WERI-Rb-1 (cell line): ENCODE results near the gene DDX4.

Experiments used
- DNase-seq: peaks from one replicate; pipeline ENCODE4 v3.0.0-alpha.2; 2020
- H3K27ac ChIP-seq: fragments of 250-450 bp; sonication (Bioruptor Pico); 2 replicates; pipeline ENCODE4 v1.5.1; 2020; ENCODE audit warnings: mild to moderate bottlenecking, moderate library complexity
- H3K27me3 ChIP-seq: fragments of 250-450 bp; sonication (Bioruptor Pico); 2 replicates; pipeline ENCODE4 v1.5.1; 2021; ENCODE audit warnings: mild to moderate bottlenecking, low read depth, moderate library complexity; ENCODE audit not compliant: insufficient read depth, severe bottlenecking
- H3K36me3 ChIP-seq: fragments of 250-450 bp; sonication (Bioruptor Pico); 2 replicates; pipeline ENCODE4 v1.5.1; 2020; ENCODE audit warnings: mild to moderate bottlenecking, moderate library complexity
- H3K4me3 ChIP-seq: 2 replicates; pipeline ENCODE4 v1.5.1; 2011; ENCODE audit warnings: low read depth, mild to moderate bottlenecking, control low read depth, low read length
- H3K9me3 ChIP-seq: fragments of 250-450 bp; sonication (Bioruptor Pico); 2 replicates; pipeline ENCODE4 v1.5.1; 2021; ENCODE audit warnings: mild to moderate bottlenecking, moderate library complexity; ENCODE audit not compliant: severe bottlenecking
- TF ChIP-seq, protein P1 (sequence below): IDR thresholded peaks from 2 replicates; pipeline ENCODE4 v1.5.1; 2011; ENCODE audit warnings: low read depth, mild to moderate bottlenecking, control low read depth, inconsistent platforms, low read length

The DDX4 gene

GRCh38 chr5:55817030-55817429, 79.2 kb downstream of the DDX4 start:
- Histone ChIP-seq H3K27ac (no peak overlapping the region), H3K36me3 (no peaks in the 10 kb centered on the region), H3K27me3 (no peaks in the 10 kb centered on the region), H3K4me3 (no peak overlapping the region), H3K9me3 (no peaks in the 10 kb centered on the region)
- DNase-seq: no peak
- TF ChIP-seq, protein P1, sequence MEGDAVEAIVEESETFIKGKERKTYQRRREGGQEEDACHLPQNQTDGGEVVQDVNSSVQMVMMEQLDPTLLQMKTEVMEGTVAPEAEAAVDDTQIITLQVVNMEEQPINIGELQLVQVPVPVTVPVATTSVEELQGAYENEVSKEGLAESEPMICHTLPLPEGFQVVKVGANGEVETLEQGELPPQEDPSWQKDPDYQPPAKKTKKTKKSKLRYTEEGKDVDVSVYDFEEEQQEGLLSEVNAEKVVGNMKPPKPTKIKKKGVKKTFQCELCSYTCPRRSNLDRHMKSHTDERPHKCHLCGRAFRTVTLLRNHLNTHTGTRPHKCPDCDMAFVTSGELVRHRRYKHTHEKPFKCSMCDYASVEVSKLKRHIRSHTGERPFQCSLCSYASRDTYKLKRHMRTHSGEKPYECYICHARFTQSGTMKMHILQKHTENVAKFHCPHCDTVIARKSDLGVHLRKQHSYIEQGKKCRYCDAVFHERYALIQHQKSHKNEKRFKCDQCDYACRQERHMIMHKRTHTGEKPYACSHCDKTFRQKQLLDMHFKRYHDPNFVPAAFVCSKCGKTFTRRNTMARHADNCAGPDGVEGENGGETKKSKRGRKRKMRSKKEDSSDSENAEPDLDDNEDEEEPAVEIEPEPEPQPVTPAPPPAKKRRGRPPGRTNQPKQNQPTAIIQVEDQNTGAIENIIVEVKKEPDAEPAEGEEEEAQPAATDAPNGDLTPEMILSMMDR: no peak

DNA sequence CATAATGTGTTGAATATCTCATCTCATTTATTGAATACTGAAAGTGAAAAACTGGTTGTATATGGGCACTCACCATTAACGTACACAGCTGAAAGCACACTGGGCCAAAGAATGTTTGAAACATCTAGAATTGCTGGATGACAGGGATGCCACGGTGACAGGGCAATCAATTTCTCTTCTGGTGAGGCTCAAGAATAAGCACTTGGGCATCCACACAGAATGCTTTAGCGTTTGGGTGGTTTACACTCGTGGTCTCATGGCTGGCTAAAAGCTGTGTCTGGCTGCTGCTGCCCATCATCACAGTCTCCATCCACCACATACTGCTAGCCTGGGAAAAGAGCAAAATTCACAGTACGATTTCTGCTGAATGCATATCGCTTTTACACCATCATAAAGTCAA, 82.6 kb downstream of the DDX4 start:
- TF ChIP-seq, protein P1: no peak
- Histone ChIP-seq H3K9me3 (no peaks in the 10 kb centered on the region), H3K36me3 (no peaks in the 10 kb centered on the region), H3K27me3 (no peaks in the 10 kb centered on the region), H3K27ac (no peak overlapping the region), H3K4me3 (no peak overlapping the region)
- DNase-seq: no peak

DNA sequence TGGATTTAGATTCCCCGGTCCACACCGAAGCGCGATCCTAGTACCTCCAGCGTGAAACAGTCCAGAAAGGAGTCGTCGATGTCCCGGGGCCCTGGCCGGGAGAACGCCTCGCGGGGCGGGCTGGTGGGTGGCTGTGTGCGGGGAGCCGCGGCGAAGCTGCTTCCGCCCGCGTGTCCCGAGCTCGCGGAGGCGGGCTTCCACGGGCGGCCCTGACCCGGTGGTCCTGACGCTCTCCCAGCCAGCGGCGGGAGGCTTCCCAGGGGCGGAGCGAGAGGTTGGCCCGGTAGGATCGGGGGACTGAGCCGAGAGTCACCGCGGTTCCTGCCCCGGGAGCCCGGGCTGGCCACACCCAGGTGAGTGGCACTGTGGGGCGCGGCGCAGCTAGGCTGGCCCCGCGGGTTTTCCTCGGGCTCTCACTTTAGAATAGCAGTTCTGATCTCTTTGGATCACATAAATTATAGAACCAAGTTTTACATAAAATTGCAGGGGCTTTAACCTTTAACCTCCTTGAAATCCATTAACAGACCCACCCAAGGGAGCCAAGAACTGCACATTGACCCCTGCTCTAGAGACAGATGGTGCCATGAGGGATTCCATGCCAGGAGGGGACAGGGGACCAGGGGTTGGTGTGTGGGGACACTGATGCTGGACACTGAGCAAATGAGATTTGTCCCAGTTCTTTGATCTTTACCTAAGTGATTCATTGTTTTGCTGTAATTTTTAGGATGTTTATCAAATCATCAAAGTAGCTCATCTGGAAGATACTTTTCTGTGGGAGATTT, 84.1 kb downstream of the DDX4 start:
- DNase-seq: no peak
- H3K4me3 ChIP-seq: no peak overlapping the region

GRCh38 chr5:55823151-55823796, 85.4 kb downstream of the DDX4 start:
- H3K9me3 ChIP-seq: no peaks in the 10 kb centered on the region
- TF ChIP-seq, protein P1: no peak
- no peak overlapping the region for H3K27ac ChIP-seq
- H3K36me3 ChIP-seq: no peaks in the 10 kb centered on the region
- no peak for DNase-seq
- no peak overlapping the region for H3K4me3 ChIP-seq
- no peaks in the 10 kb centered on the region for H3K27me3 ChIP-seq

More for the DNA sequence above, 84.1 kb downstream of the DDX4 start:
- Histone ChIP-seq H3K27ac (no peak overlapping the region), H3K36me3 (no peaks in the 10 kb centered on the region), H3K9me3 (no peaks in the 10 kb centered on the region), H3K27me3 (no peaks in the 10 kb centered on the region)
- TF ChIP-seq, protein P1: no peak

- Histone ChIP-seq H3K27me3 (no peaks in the 10 kb centered on the region), H3K27ac (no peak overlapping the region), H3K9me3 (no peaks in the 10 kb centered on the region), H3K36me3 (no peaks in the 10 kb centered on the region), H3K4me3 (no peak overlapping the region)
- DNase-seq: no peak
- TF ChIP-seq, protein P1: no peak
Measured at GRCh38 chr5:55829956-55830355, 92.1 kb downstream of the DDX4 start.
